H1 (cell line): ENCODE measurements around the gene GABBR1. TPM values are rescaled to one million over a fixed set of nuclear protein-coding genes. Genes with fewer than 3 reads are reported as not detected.

Source experiments
- CTCF ChIA-PET: fragments of 300-600 bp; sonication (Branson Sonifier 250); formaldehyde crosslinking; loops from one replicate; lab custom pipeline; 2021; ENCODE audit not compliant: partially characterized antibody; lab: Charles Lee
- POLR2A ChIA-PET: fragments of 300-600 bp; sonication (Branson Sonifier 250); formaldehyde crosslinking; loops from one replicate; lab custom pipeline; 2021; ENCODE audit warnings: inconsistent platforms; ENCODE audit not compliant: partially characterized antibody; lab: Charles Lee
- DNase-seq, 2 experiments: peaks; one replicate each; pipeline versions ENCODE4 v3.0.0 to v3.0.0-alpha.2; 2010 to 2022; ENCODE audit warnings: low spot score in 2 of 2, low read depth in 1 of 2, mixed read lengths in 1 of 2
- FAIRE-seq: peaks from 2 replicates; lab custom pipeline; 2011; peaks lifted over from hg19 to GRCh38; lab: Jason Lieb, UNC
- H2AFZ ChIP-seq: 2 replicates; pipeline ENCODE4 v1.8.1; 2012; ENCODE audit warnings: low read length, inconsistent platforms
- H2AK5ac ChIP-seq: 2 replicates; pipeline ENCODE4 v1.6.1; 2013; ENCODE audit warnings: low read depth, low read length
- H2BK120ac ChIP-seq: replicated peaks from 2 replicates; pipeline ENCODE3; 2013; ENCODE audit warnings: low read depth, low read length, inconsistent platforms
- H2BK12ac ChIP-seq: 2 replicates; pipeline ENCODE4 v1.6.1; 2013; ENCODE audit warnings: low read depth, low read length
- H2BK15ac ChIP-seq: 2 replicates; pipeline ENCODE4 v1.6.1; 2013; ENCODE audit warnings: low read length
- H2BK20ac ChIP-seq: 2 replicates; pipeline ENCODE4 v1.6.1; 2013; ENCODE audit warnings: low read length
- H2BK5ac ChIP-seq: 2 replicates; pipeline ENCODE4 v1.6.1; 2013; ENCODE audit warnings: low read depth, low read length
- H3K14ac ChIP-seq: 2 replicates; pipeline ENCODE4 v1.6.1; 2013; ENCODE audit warnings: inconsistent platforms; ENCODE audit not compliant: insufficient read length
- H3K18ac ChIP-seq: 2 replicates; pipeline ENCODE4 v1.6.1; 2013; ENCODE audit warnings: low read length; ENCODE audit errors: extremely low read depth
- H3K23ac ChIP-seq: 2 replicates; pipeline ENCODE4 v1.6.1; 2013; ENCODE audit warnings: inconsistent platforms; ENCODE audit not compliant: insufficient read length
- H3K23me2 ChIP-seq: 2 replicates; pipeline ENCODE4 v1.6.1; 2013; ENCODE audit warnings: low read depth, low read length
- H3K27ac ChIP-seq: 2 replicates; pipeline ENCODE4 v1.6.1; 2011; ENCODE audit warnings: low read depth, low read length, inconsistent platforms
- H3K27me3 ChIP-seq, 4 experiments: replicated peaks in 1 of 4; 1 replicate in 1 of 4; 2 replicates in 3 of 4; pipeline versions ENCODE4 v1.6.1 to v1.8.1; 2011 to 2013; ENCODE audit warnings: low read length in 3 of 4, mild to moderate bottlenecking in 3 of 4, inconsistent platforms in 2 of 4, mixed read lengths in 2 of 4, moderate library complexity in 1 of 4; ENCODE audit not compliant: control insufficient read depth in 3 of 4, insufficient read depth in 3 of 4; ENCODE audit errors: extremely low read depth in 1 of 4
- H3K36me3 ChIP-seq, 4 experiments: 2 replicates each; pipeline versions ENCODE4 v1.6.1 to v1.8.1; 2011 to 2013; ENCODE audit warnings: mild to moderate bottlenecking in 4 of 4, low read length in 3 of 4, moderate library complexity in 2 of 4, control low read depth in 1 of 4, inconsistent platforms in 1 of 4; ENCODE audit not compliant: insufficient read depth in 4 of 4, control insufficient read depth in 2 of 4
- H3K4ac ChIP-seq: replicated peaks from 2 replicates; pipeline ENCODE3; 2013; ENCODE audit warnings: low read length, low read depth, mixed read lengths, inconsistent platforms; ENCODE audit not compliant: insufficient read length
- H3K4me1 ChIP-seq, 4 experiments: replicated peaks in 1 of 4; 1 replicate in 1 of 4; 2 replicates in 3 of 4; pipeline versions ENCODE4 v1.6.1 to v1.8.1; 2011 to 2013; ENCODE audit warnings: low read length in 3 of 4, inconsistent platforms in 2 of 4, mixed read lengths in 1 of 4; ENCODE audit not compliant: insufficient read depth in 4 of 4, control insufficient read depth in 3 of 4
- H3K4me2 ChIP-seq, 2 experiments: 2 replicates each; pipeline versions ENCODE4 v1.6.1 to v1.8.1; 2011 to 2013; ENCODE audit warnings: low read depth in 2 of 2, low read length in 2 of 2, control low read depth in 1 of 2, inconsistent platforms in 1 of 2, mild to moderate bottlenecking in 1 of 2; ENCODE audit not compliant: insufficient read depth in 1 of 2
- H3K4me3 ChIP-seq, 4 experiments: fragments of 200-600, 300-600 bp in 1 of 4; sonication (generic), shearing (Covaris generic), sonication (Bioruptor Twin) in 1 of 4; 2 replicates each; pipeline versions ENCODE4 v1.5.1 to v1.8.1; 2011 to 2016; ENCODE audit warnings: low read length in 4 of 4, low read depth in 3 of 4, control low read depth in 2 of 4, inconsistent platforms in 2 of 4, mild to moderate bottlenecking in 2 of 4, mixed read lengths in 1 of 4, moderate library complexity in 1 of 4; ENCODE audit not compliant: insufficient read depth in 2 of 4; ENCODE audit errors: extremely low read depth in 1 of 4
- H3K56ac ChIP-seq: replicated peaks from 2 replicates; pipeline ENCODE3; 2013; ENCODE audit warnings: low read depth, mild to moderate bottlenecking, mixed read lengths, low read length, inconsistent platforms; ENCODE audit not compliant: insufficient read length
- H3K79me1 ChIP-seq: 2 replicates; pipeline ENCODE4 v1.6.1; 2013; ENCODE audit warnings: low read depth, low read length, control low read depth
- H3K79me2 ChIP-seq, 2 experiments: 2 replicates each; pipeline versions ENCODE4 v1.6.1 to v1.8.1; 2012 to 2013; ENCODE audit warnings: low read length in 2 of 2, mild to moderate bottlenecking in 2 of 2, inconsistent platforms in 1 of 2; ENCODE audit not compliant: insufficient read depth in 2 of 2, control insufficient read depth in 1 of 2
- H3K9ac ChIP-seq, 4 experiments: replicated peaks in 1 of 4; 1 replicate in 1 of 4; 2 replicates in 3 of 4; pipeline versions ENCODE4 v1.6.1 to v1.8.1; 2011 to 2013; ENCODE audit warnings: low read depth in 3 of 4, low read length in 3 of 4, control low read depth in 2 of 4, mild to moderate bottlenecking in 2 of 4, moderate library complexity in 2 of 4, inconsistent platforms in 1 of 4; ENCODE audit errors: extremely low read depth in 1 of 4
- H3K9me3 ChIP-seq, 2 experiments: 2 replicates each; pipeline versions ENCODE4 v1.6.1 to v1.8.1; 2012 to 2013; ENCODE audit warnings: mild to moderate bottlenecking in 2 of 2, moderate library complexity in 2 of 2, control low read depth in 1 of 2, inconsistent platforms in 1 of 2, low read depth in 1 of 2, low read length in 1 of 2, mixed read lengths in 1 of 2; ENCODE audit not compliant: insufficient read depth in 2 of 2
- H4K20me1 ChIP-seq, 2 experiments: replicated peaks in 1 of 2; 2 replicates each; pipeline versions ENCODE3 to v1.8.1; 2011 to 2013; ENCODE audit warnings: inconsistent platforms in 2 of 2, low read length in 2 of 2, mild to moderate bottlenecking in 1 of 2; ENCODE audit not compliant: insufficient read depth in 2 of 2, control insufficient read depth in 1 of 2
- H4K5ac ChIP-seq: 2 replicates; pipeline ENCODE4 v1.6.1; 2013; ENCODE audit warnings: low read length, low read depth, mixed read lengths, inconsistent platforms; ENCODE audit not compliant: insufficient read length
- H4K8ac ChIP-seq: 2 replicates; pipeline ENCODE4 v1.8.0; 2013; ENCODE audit warnings: mild to moderate bottlenecking, moderate library complexity, low read length, inconsistent platforms; ENCODE audit not compliant: insufficient read depth; ENCODE audit errors: extremely low read depth
- H4K91ac ChIP-seq: replicated peaks from 2 replicates; pipeline ENCODE3; 2013; ENCODE audit warnings: low read length, mixed read lengths, inconsistent platforms; ENCODE audit not compliant: insufficient read length
- BCL11A ChIP-seq, 2 experiments: IDR thresholded peaks; one replicate each; pipeline ENCODE4 v1.6.1; 2011; ENCODE audit warnings: low read depth in 2 of 2, low read length in 2 of 2, mild to moderate bottlenecking in 2 of 2
- CHD1 ChIP-seq: IDR thresholded peaks from 2 replicates; pipeline ENCODE4 v1.6.1; 2012; ENCODE audit warnings: low read depth, low read length, improper control_type of control experiment
- FOSL1 ChIP-seq: IDR thresholded peaks from 2 replicates; pipeline ENCODE4 v1.6.1; 2011; ENCODE audit warnings: mild to moderate bottlenecking, low read depth, low read length, moderate library complexity; ENCODE audit not compliant: insufficient read depth
- JUN ChIP-seq: IDR thresholded peaks from 2 replicates; pipeline ENCODE4 v1.6.1; 2011; ENCODE audit warnings: low read depth, mild to moderate bottlenecking, improper control_type of control experiment, low read length
- KDM5A ChIP-seq: fragments of 200-600 bp; IDR thresholded peaks from 2 replicates; pipeline ENCODE4 v1.7.1; 2012; ENCODE audit warnings: mild to moderate bottlenecking, low read length, inconsistent platforms, mixed read lengths
- PHF8 ChIP-seq: fragments of 200-600 bp; sonication (generic); conservative IDR thresholded peaks from 2 replicates; pipeline ENCODE4 v1.7.1; 2012; ENCODE audit warnings: low read depth, mild to moderate bottlenecking, inconsistent platforms, low read length, moderate library complexity
- SAP30 ChIP-seq: fragments of 300-600 bp; sonication (generic); IDR thresholded peaks from 2 replicates; pipeline ENCODE4 v1.7.1; 2012; ENCODE audit warnings: low read length, moderate library complexity, mild to moderate bottlenecking, inconsistent platforms; ENCODE audit not compliant: insufficient read depth, insufficient replicate concordance
- SUZ12 ChIP-seq: fragments of 200-600 bp; sonication (generic); IDR thresholded peaks from 2 replicates; pipeline ENCODE4 v1.6.1; 2012; ENCODE audit warnings: mild to moderate bottlenecking, inconsistent platforms, low read length, moderate library complexity, mixed read lengths
- TCF12 ChIP-seq: IDR thresholded peaks from 2 replicates; pipeline ENCODE4 v1.6.1; 2011; ENCODE audit warnings: low read depth, mild to moderate bottlenecking, low read length
- WGBS, 2 experiments: shearing (Covaris generic) in 1 of 2; methylation state at CpG; one replicate each; pipeline versions ENCODE4 v1.1.6 to v1.1.7; 2013 to 2015; ENCODE audit warnings: low lambda C conversion rate in 2 of 2, mixed read lengths in 2 of 2, inconsistent platforms in 1 of 2, low coverage in 1 of 2, missing lambda C conversion rate in 1 of 2; ENCODE audit not compliant: insufficient replicate concordance in 2 of 2, insufficient coverage in 1 of 2, insufficient read length in 1 of 2; ENCODE audit errors: extremely low coverage in 1 of 2, missing lambda C conversion rate in 1 of 2; 5-methylcytosine and 5-hydroxymethylcytosine counted together
- polyA plus RNA-seq, 7 experiments: library from polyadenylated mRNA; depleted of rRNA in 3 of 7; stranded (reverse) in 5 of 7; unstranded in 2 of 7; fragments of >200 nt in 5 of 7; fragments of 200-250 nt in 2 of 7; gene quantifications; 1 replicate in 5 of 7; 2 replicates in 1 of 7; 4 replicates in 1 of 7; pipeline versions ENCODE4 v1.2.1 to v1.2.3, GENCODE V29; 2011 to 2013; ENCODE audit warnings: missing spikeins in 2 of 7, mixed read lengths in 2 of 7
- total RNA-seq: library from RNA; stranded (reverse); fragmentation: NEBNext Ultra II Directional; extraction: Animal tissue kit (Norgen Biotek cat#: 25700); gene quantifications from 2 replicates; pipeline ENCODE4 v1.2.1, GENCODE V29; 2021
- TF ChIP-seq, protein P1 (sequence below): IDR thresholded peaks from 2 replicates; pipeline ENCODE4 v1.6.1; 2012; ENCODE audit warnings: inconsistent platforms

Gene GABBR1
- total and polyA plus RNA-seq, 2 of the 8 experiments (the other 6 are each of a cell fraction or from before 2014, with no cell fraction given) = 75.9 to 78.3 TPM

DNA sequence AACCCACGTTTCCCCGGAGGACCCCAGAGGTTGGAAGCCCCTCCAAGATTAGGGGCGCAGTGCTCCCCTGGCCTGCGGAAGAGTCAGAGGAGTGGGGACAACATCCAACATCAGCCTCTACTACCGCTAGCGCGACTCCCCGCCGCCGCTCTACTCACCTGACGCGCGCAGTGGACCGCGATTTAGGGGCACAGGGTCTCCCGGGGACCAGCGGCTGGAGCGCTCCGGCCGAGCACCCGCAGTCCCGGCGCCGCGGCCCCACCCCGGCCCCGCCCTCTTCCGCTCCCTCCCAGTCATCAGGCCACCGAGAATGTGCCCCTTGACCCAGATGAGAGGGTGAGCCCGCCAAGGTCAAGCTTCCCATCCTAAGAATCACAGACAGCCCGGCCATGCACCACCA is 47.9 kb upstream of the GABBR1 start, which contains the start of gene ZFP57:
ZFP57 (minus strand) TSS at position 249 of the 400 bp plus-strand sequence. CDS start 4,149 bp downstream, outside the sequence.
- 0 out of 2 replicates have a peak within 1 kb of the TSS, but pooled peaks have one; percentile 76 for H3K18ac ChIP-seq
- no peak within 1 kb of the TSS for H3K4me2 ChIP-seq
- no peak for FAIRE-seq
- H4K5ac ChIP-seq = no peak within 1 kb of the TSS
- H3K9ac ChIP-seq = no peak within 1 kb of the TSS
- peak within 1 kb of the TSS; percentile 80; the same call in 1 of the 2 replicates for H2BK20ac ChIP-seq
- H2BK5ac ChIP-seq = peak within 1 kb of the TSS; percentile 80
- H2AFZ ChIP-seq = peak within 1 kb of the TSS; percentile 52; the same call in 1 of the 2 replicates
- no peaks in the 10 kb centered on the region for H3K27me3 ChIP-seq
- no peak within 1 kb of the TSS for H3K4me3 ChIP-seq
- peak within 1 kb of the TSS; percentile 44 for H4K91ac ChIP-seq
- H3K27ac ChIP-seq = no peak within 1 kb of the TSS
- no peak within 1 kb of the TSS for H2BK120ac ChIP-seq
- peak within 1 kb of the TSS; percentile 86; the same call in 1 of the 2 replicates for H2AK5ac ChIP-seq
- no peaks in the 10 kb centered on the region for H3K23me2 ChIP-seq
- TF ChIP-seq BCL11A (IDR thresholded peaks at IDR 0.05; ENCODE audit: low read depth in 2 of 2, low read length in 2 of 2) = no peak
- TF ChIP-seq CHD1 = no peak
- no peak for TF ChIP-seq JUN
- TF ChIP-seq SAP30 = no peak
- TF ChIP-seq PHF8 = no peak
- no peak for TF ChIP-seq FOSL1
- TF ChIP-seq KDM5A = no peak
- no peak for TF ChIP-seq TCF12
- TF ChIP-seq, protein P1, sequence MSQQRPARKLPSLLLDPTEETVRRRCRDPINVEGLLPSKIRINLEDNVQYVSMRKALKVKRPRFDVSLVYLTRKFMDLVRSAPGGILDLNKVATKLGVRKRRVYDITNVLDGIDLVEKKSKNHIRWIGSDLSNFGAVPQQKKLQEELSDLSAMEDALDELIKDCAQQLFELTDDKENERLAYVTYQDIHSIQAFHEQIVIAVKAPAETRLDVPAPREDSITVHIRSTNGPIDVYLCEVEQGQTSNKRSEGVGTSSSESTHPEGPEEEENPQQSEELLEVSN = no peak
- TF ChIP-seq SUZ12 = no peak
- no peak within 1 kb of the TSS for H3K23ac ChIP-seq
- H3K9me3 ChIP-seq = peaks cover 0 to 6% of the 10 kb centered on the region in 2 experiments; a peak in 2 of 4 replicates
- DNase-seq = no peak
- no peaks in the 10 kb centered on the region for H3K79me1 ChIP-seq
- H3K79me2 ChIP-seq = no peaks in the 10 kb centered on the region
- ChIA-PET CTCF (interaction anchor here (12.7 kb wide), 1 partner anchor 25 kb away, joined by 502 read pairs; the partner anchor contains the start of gene MOG), POLR2A (no interaction called here)
- H2BK12ac ChIP-seq = peak within 1 kb of the TSS; percentile 81; the same call in 1 of the 2 replicates
- no peak within 1 kb of the TSS for H3K4ac ChIP-seq
- H4K20me1 ChIP-seq = no peaks in the 10 kb centered on the region
- H2BK15ac ChIP-seq = no peak within 1 kb of the TSS; the same call in 1 of the 2 replicates
- 96% methylated on average over 16 of the region's 31 CpGs; no CpG with 5 or more reads in 1 of the 2 experiments for WGBS, 2 experiments
- no peak within 1 kb of the TSS for H3K14ac ChIP-seq
- H4K8ac ChIP-seq = peak within 1 kb of the TSS; percentile 83
- H3K56ac ChIP-seq = peak within 1 kb of the TSS; percentile 3
- no peaks in the 10 kb centered on the region for H3K36me3 ChIP-seq
- peaks cover 0 to 8% (median 1%) of the 10 kb centered on the region in 4 experiments; a peak in 4 of 7 replicates for H3K4me1 ChIP-seq
